Measurements from ENCODE around the gene EPC2.

The EPC2 gene

GRCh38 chr2:148796735-148797512 lies 152.4 kb downstream of the EPC2 start:
- CTCF ChIA-PET = no interaction called here
- DNase-seq (ENCODE audit: extremely low spot score) = no peak
- POLR2A ChIA-PET = no interaction called here
- no peak for TF ChIP-seq SP1 (IDR thresholded peaks at IDR 0.05)
- TF ChIP-seq NFRKB (IDR thresholded peaks at IDR 0.05) = no peak
- TF ChIP-seq HDGF (IDR thresholded peaks at IDR 0.05; ENCODE audit: borderline replicate concordance) = no peak
- TF ChIP-seq TARDBP (IDR thresholded peaks at IDR 0.05) = no peak
- TF ChIP-seq SUZ12 (IDR thresholded peaks at IDR 0.05) = no peak
- no peak for TF ChIP-seq FOXK2 (IDR thresholded peaks at IDR 0.05)
- no peak for TF ChIP-seq FOXM1 (IDR thresholded peaks at IDR 0.05; ENCODE audit: borderline replicate concordance)
- no peak for TF ChIP-seq FOXA1 (IDR thresholded peaks at IDR 0.05)
- no peak for TF ChIP-seq LEF1 (IDR thresholded peaks at IDR 0.05; ENCODE audit: borderline replicate concordance)
- TF ChIP-seq BHLHE40 (IDR thresholded peaks at IDR 0.05; ENCODE audit: borderline replicate concordance) = no peak
- TF ChIP-seq CTBP1 (IDR thresholded peaks at IDR 0.05; ENCODE audit: borderline replicate concordance) = no peak
- no peak for TF ChIP-seq ELF4 (IDR thresholded peaks at IDR 0.05)

GRCh38 chr2:148802448-148803220 lies 158.1 kb downstream of the EPC2 start:
- ChIA-PET CTCF (no interaction called here), POLR2A (no interaction called here)
- DNase-seq (ENCODE audit: extremely low spot score) = no peak
- no peak for TF ChIP-seq ARNT (IDR thresholded peaks at IDR 0.05)

GRCh38 chr2:148810081-148810480 lies 165.5 kb downstream of the EPC2 start:
- TF ChIP-seq SUZ12 (IDR thresholded peaks at IDR 0.05) (no peak), ELF4 (IDR thresholded peaks at IDR 0.05) (no peak), NFRKB (IDR thresholded peaks at IDR 0.05) (no peak), FOXA1 (IDR thresholded peaks at IDR 0.05) (no peak)
- DNase-seq (ENCODE audit: extremely low spot score) = no peak
- ChIA-PET POLR2A (no interaction called here), CTCF (no interaction called here)

GRCh38 chr2:148812306-148812705 lies 167.8 kb downstream of the EPC2 start:
- POLR2A ChIA-PET = no interaction called here
- CTCF ChIA-PET = no interaction called here
- no peak for DNase-seq (ENCODE audit: extremely low spot score)
- TF ChIP-seq HDGF (IDR thresholded peaks at IDR 0.05; ENCODE audit: borderline replicate concordance) = no peak
- no peak for TF ChIP-seq ZNF384 (IDR thresholded peaks at IDR 0.05)
- no peak for TF ChIP-seq LEF1 (IDR thresholded peaks at IDR 0.05; ENCODE audit: borderline replicate concordance)
- no peak for TF ChIP-seq ARNT (IDR thresholded peaks at IDR 0.05)
- TF ChIP-seq SUZ12 (IDR thresholded peaks at IDR 0.05) = no peak
- no peak for TF ChIP-seq NFRKB (IDR thresholded peaks at IDR 0.05)
- TF ChIP-seq FOXA1 (IDR thresholded peaks at IDR 0.05) = no peak
- no peak for TF ChIP-seq PKNOX1 (IDR thresholded peaks at IDR 0.05)
- TF ChIP-seq L3MBTL2 (conservative IDR thresholded peaks at IDR 0.05) = no peak
- no peak for TF ChIP-seq FOXM1 (IDR thresholded peaks at IDR 0.05; ENCODE audit: borderline replicate concordance)
- TF ChIP-seq ELF4 (IDR thresholded peaks at IDR 0.05) = no peak
- TF ChIP-seq BHLHE40 (IDR thresholded peaks at IDR 0.05; ENCODE audit: borderline replicate concordance) = no peak
- TF ChIP-seq CTBP1 (IDR thresholded peaks at IDR 0.05; ENCODE audit: borderline replicate concordance) = no peak
- no peak for TF ChIP-seq SP1 (IDR thresholded peaks at IDR 0.05)
- no peak for TF ChIP-seq TARDBP (IDR thresholded peaks at IDR 0.05)
- no peak for TF ChIP-seq FOXK2 (IDR thresholded peaks at IDR 0.05)

- DNase-seq (ENCODE audit: extremely low spot score) = no peak
- ChIA-PET POLR2A (no interaction called here), CTCF (no interaction called here)
- TF ChIP-seq PKNOX1 (IDR thresholded peaks at IDR 0.05) = no peak
- no peak for TF ChIP-seq BHLHE40 (IDR thresholded peaks at IDR 0.05; ENCODE audit: borderline replicate concordance)
- TF ChIP-seq CTBP1 (IDR thresholded peaks at IDR 0.05; ENCODE audit: borderline replicate concordance) = no peak
- no peak for TF ChIP-seq HDGF (IDR thresholded peaks at IDR 0.05; ENCODE audit: borderline replicate concordance)
- TF ChIP-seq NFRKB (IDR thresholded peaks at IDR 0.05) = no peak
- no peak for TF ChIP-seq FOXA1 (IDR thresholded peaks at IDR 0.05)
- no peak for TF ChIP-seq TARDBP (IDR thresholded peaks at IDR 0.05)
- no peak for TF ChIP-seq FOXM1 (IDR thresholded peaks at IDR 0.05; ENCODE audit: borderline replicate concordance)
- no peak for TF ChIP-seq ZNF384 (IDR thresholded peaks at IDR 0.05)
- no peak for TF ChIP-seq SP1 (IDR thresholded peaks at IDR 0.05)
- no peak for TF ChIP-seq ELF4 (IDR thresholded peaks at IDR 0.05)
- no peak for TF ChIP-seq FOXK2 (IDR thresholded peaks at IDR 0.05)
- no peak for TF ChIP-seq L3MBTL2 (conservative IDR thresholded peaks at IDR 0.05)
- no peak for TF ChIP-seq ARNT (IDR thresholded peaks at IDR 0.05)
- no peak for TF ChIP-seq LEF1 (IDR thresholded peaks at IDR 0.05; ENCODE audit: borderline replicate concordance)
- no peak for TF ChIP-seq SUZ12 (IDR thresholded peaks at IDR 0.05)
These were observed 169.1 kb downstream of the EPC2 start for GRCh38 chr2:148813603-148814065.

GRCh38 chr2:148814143-148814859 lies 169.8 kb downstream of the EPC2 start:
- POLR2A ChIA-PET = no interaction called here

More at GRCh38 chr2:148814143-148814859, 169.8 kb downstream of the EPC2 start:
- CTCF ChIA-PET = no interaction called here
- no peak for TF ChIP-seq TARDBP (IDR thresholded peaks at IDR 0.05)
- no peak for TF ChIP-seq NFRKB (IDR thresholded peaks at IDR 0.05)
- no peak for TF ChIP-seq ARNT (IDR thresholded peaks at IDR 0.05)
- TF ChIP-seq SP1 (IDR thresholded peaks at IDR 0.05) = no peak
- no peak for TF ChIP-seq PKNOX1 (IDR thresholded peaks at IDR 0.05)
- TF ChIP-seq FOXM1 (IDR thresholded peaks at IDR 0.05; ENCODE audit: borderline replicate concordance) = no peak
- no peak for TF ChIP-seq ZNF384 (IDR thresholded peaks at IDR 0.05)
- no peak for TF ChIP-seq BHLHE40 (IDR thresholded peaks at IDR 0.05; ENCODE audit: borderline replicate concordance)
- no peak for TF ChIP-seq HDGF (IDR thresholded peaks at IDR 0.05; ENCODE audit: borderline replicate concordance)
- no peak for TF ChIP-seq ELF4 (IDR thresholded peaks at IDR 0.05)
- no peak for TF ChIP-seq FOXK2 (IDR thresholded peaks at IDR 0.05)
- TF ChIP-seq SUZ12 (IDR thresholded peaks at IDR 0.05) = no peak
- no peak for DNase-seq (ENCODE audit: extremely low spot score)
